Hematopoietic multipotent progenitor cell (in vitro differentiated cells): ENCODE measurements around the gene PPP1R12A. TPM values are rescaled to one million over a fixed set of nuclear protein-coding genes. Genes with fewer than 3 reads are reported as not detected.
A peak's percentile ranks its signal among the peaks of the same experiment; 100 is the strongest.

Experiments
- DNase-seq, 3 donors: peaks; one replicate each; pipeline ENCODE4 v3.0.0-alpha.2; 2011 to 2015; ENCODE audit warnings: low read depth in 2 of 3, low spot score in 2 of 3
- small RNA-seq: library from RNA; depleted of rRNA; stranded (forward); fragments of <200 nt; gene quantifications from one replicate; pipeline ENCODE3, GENCODE V24; 2012
- total RNA-seq: library from RNA; depleted of rRNA; stranded (reverse); fragments of >200 nt; gene quantifications from one replicate; pipeline ENCODE4 v1.2.3, GENCODE V29; 2012

Gene PPP1R12A
- total RNA-seq, 1 donor: 36.4 TPM

DNA sequence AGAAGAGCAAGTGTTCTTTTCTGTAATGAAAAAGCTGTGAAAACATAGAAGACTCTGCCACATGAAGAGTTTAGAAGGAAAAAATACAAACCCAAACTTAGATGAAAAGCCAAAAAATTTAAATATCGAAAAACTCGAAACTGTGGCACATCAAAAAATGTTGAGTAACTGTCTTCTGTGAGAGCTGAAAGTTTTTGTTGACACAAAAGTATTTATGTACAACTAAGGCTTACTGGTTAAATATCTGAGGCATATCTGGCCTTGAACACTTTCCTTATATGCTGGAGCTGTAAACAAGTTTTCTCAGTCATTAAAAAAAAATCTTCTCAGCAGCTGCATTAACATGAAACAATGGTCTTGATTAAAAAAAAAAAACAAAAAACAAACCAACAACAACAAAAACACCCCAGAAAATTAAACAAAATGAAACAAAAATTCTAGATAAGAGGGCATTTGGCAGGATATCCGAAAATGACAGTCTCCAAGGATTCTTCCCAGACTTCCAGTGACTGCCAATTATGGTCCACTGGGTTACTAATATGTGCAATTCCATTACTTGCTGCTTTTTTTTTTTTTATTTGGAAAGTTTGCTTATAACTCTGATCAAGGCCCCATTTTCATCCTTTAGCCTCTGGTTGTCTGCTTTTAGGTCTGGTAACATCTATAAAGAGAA lies 159.4 kb downstream of the PPP1R12A start:
- no peak for DNase-seq

DNA sequence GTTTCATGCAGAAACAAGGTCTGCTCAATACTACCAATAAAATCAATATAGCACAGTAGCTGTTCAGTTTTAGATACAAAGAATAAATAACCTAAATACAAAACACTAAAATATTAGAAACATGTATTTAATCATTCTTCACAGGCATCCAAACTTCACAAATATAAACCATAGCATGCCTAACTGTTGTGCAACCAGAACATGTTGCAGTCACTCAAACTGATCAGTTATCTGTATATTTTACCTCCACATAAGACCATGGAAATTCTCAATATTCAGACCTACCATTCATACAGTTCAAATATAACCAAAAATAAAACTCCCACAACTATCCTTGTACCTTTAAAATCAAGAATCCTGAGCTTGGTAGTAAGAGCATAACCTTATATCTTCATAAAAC lies 161.0 kb downstream of the PPP1R12A start:
- no peak for DNase-seq

DNA sequence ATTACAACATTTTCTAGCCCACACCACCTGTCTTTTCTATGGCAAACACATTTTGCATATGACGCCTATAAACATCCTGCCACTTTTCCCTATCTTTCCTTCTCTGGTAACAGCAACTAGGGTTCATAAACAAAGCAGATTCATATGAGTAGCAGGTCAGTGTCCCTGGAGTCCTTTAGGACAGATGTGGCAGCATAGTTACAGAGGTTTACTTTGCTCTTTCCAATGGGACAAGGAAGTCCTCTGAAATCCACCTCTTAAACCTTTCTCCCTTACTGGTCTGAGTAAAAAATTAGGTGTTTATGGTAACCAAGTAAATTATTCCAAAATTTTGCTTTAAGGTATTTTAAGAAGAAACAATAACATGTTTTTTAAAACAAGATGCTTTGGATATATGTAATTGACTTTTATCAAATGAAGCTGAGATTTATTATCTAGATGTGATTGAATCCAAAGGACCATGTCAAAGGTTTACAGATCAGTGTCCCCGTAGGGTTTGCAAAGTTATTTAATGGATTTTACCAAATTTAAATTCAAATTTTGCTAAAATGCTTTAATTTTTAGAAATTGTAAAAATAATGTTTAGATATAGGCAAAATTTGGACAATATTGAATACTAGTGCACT lies 164.9 kb downstream of the PPP1R12A start:
- DNase-seq: no peak

DNA sequence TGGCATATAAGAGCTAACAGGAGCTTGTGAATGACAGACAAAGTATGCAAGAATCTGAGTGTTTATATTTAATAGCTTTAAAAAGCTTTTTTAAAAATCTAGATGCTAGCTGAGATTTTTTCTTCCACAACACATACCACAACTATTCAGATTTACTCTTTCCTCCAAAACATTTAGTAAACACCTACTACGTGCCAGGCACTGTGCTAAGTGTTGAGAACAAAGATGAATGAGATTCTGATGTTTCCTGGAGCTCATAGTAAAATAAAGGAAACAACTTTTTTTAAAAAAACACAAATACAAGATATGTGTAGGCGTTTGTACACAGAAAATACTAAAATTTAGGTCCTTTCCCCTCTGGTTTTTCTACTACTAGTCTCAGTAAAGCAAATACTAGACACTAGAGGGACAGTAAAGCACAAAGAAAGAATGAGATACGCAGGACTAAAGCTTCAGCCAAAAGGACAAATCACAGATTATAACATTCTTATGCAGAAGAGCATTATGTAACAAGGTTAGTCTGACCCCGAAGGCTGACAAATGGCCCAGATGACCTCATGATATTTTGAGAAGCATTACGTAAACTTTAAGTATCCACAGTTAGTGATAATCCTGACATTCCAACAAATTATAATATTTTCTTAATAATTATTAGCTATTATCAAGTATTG lies 165.6 kb downstream of the PPP1R12A start:
- DNase-seq: no peak

DNA sequence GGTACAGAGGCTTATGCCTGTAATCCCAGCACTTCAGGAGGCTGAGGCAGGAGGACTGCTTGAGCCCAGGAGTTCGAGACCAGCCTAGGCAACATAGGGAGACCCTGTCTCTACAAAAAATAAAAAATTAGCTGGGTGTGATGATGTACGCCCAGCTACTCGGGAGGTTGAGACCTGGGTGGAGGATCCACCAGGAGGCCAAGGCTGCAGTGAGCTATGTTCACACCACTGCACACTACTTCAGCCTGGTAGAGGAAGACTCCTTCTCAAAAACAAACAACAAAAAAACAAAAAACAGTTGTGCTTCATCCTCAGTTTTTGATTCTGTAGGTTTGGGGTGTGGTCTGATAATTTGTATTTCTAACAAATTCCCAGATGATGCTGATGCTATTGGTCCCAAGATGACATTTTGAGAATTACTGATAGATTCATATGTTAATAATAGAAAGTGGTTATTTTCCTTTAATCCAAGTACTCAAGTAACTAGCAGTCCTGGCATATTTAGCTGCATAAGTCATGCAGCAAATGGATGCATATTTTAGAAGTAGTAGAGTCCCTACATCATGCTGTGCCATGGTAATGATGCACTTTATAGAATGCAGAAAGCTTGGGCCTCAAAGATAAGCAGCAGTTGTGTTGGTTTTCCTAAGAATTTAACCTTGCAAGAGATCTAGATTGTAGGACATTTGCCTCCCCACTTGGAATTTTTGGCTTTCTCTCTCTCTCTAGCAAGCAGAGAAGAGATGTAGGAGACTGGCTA lies 168.0 kb downstream of the PPP1R12A start:
- DNase-seq: no peak

DNA sequence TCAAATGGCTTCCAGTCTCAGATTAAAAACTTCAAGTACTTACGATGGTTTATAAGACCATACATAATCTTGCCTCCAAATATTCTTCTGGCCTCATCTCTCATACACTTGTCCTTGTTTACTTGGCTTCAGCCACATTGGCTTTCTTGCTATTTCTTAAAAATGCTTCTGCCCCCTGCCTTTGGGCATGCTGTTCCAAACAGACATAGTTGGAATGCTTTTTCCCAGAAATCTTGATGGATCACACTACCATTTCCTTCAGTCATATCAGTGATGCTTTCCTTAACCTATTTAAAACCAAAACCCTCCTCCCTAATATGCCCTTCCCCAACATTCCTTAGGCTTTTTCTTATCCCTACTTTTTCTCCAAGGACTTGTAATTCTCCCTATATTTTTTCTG lies 169.7 kb downstream of the PPP1R12A start:
- DNase-seq: no peak

DNA sequence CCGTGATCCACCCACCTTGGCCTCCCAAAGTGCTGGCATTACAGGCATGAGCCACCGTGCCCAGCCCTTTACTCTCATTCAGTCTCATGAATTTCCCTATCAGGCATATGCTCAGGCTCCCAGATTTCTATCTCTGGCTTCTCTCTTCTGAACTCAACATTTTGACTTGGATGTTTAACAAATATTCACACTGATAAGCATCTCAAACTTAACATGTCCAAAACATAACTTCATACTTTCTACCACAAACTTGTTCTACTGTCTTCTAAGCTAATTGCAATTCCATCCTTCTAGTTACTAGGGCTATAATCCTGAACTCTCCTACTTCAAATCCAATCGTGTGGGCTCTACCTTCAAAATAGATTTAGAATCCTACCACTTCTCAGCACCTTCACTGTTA lies 170.3 kb downstream of the PPP1R12A start:
- no peak for DNase-seq

DNA sequence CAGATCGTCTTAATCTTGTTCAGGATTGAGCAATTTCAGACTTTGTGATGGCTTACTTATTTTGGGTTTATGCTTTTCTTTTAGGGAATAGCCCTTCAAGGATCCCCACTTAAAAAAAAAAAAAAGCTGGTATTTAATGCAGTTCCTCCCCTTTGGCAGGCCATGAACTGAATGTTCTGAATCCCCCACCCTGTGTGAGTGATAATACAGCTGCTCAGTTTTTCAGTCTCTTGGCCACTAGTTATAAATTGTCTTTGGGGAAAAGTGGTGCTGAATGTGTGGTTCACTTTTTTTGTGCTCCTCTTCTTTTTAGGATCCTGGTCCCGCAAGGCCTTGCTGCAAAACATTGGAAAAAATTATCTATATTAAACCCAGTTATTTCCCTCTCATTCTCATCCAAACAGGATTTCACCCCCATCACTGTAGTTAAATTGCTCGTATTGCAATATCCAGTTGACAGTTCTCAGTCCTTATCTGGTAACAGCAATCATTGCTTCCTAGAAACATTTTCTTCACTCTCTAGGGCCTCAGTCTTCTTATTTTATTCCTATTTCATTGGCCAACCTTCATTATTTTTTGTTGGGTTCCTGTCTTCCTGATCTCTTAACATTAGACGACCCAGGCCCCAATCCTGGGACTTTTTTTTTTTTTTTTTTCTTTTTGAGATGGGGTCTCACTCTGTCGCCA lies 171.0 kb downstream of the PPP1R12A start:
- no peak for DNase-seq

DNA sequence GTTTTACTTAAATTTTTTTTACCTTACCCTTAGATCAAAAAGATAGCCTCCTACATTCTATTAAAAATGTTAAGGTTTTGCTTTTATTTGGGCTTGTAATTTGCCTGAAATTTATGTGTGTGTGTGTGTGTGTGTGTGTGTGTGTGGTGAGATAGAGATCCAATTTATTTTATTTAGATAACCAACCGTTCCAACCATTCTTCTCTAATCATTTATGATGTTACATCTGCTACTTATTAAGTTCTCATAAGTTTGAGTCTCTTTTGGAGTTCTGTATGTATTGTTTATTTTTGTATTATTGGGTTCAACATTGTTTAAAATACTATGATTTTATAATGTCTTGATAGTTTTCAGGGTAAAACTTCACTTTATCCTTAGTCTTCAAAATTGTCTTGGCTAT lies 173.6 kb downstream of the PPP1R12A start:
- DNase-seq: no peak

DNA sequence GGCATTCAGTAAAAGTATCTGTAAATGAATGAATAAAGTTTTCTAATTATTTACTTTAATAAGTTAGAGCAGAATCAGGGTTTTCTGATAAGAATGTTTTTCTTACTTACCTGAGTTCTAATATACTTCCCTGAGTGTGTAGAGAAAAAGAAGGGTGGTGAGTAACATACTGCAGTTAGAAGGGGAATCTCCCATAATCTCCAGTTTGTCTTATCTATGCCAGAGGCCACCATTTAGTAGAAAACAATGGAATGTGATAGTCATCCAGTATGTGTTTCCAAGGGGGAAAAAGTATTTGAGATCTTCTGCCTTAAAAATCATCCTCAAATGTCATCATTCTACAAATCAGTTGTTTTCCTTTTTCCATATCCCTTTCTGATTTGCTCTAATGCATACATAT lies 187.6 kb downstream of the PPP1R12A start:
- no peak for DNase-seq

DNA sequence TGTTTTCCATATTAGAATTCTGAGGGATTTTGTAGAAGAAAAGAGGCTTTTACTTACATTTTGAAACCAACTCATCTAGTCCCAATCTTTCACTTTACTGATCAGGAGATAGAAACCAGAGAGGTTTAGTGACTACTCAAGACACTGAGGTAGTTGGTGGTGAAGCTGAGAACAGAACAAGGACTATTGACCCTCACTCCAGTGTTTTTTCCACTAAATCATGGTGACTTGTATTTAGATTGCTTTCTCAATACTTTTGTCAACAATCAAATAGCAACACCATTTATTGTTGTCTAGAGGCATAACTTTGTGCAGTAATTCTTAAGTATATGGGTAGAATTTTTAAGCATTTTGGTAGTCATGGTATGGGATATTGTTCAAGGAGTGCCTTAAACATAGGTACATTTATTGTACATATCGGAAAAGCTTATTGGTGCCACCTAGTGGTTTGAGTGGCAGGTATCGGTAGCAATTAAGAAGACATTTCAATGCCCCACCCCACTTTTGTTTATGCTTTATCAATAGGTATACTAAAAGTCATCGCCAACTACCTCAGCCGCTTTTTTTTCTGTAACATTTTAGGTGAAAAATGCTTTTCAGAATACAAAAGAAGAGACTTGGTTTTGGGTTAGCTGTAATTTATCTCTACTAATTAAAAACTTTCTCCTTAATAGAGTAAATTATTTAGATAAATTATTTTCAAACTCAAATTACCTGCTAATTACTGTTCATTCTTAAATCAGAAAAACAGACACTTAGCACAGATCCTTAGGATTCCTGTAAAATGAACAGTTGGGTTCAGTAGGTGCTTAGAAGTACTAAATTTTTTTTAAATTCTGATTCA lies 196.8 kb downstream of the PPP1R12A start:
- peak; percentile 0 to 69 (median 50) for DNase-seq

DNA sequence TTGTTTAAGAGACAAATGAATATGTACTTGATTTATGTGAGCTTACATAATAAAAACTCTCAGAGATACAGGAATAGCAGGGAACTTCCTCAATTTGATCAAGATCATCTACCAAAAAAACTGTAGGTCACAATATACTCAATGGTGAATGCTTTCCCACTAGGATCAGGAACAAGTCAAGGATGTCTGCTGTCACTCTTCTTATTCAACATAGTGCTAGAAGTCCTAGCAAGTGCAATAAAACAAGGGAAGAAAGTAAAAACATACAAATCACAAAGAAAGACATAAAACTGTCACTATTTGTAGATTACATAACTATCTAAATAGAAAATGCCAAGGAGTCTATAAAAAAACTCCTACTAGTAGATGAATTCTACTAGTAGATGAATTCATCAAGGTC lies 202.3 kb downstream of the PPP1R12A start:
- DNase-seq: peak in 1 of 3 donors; percentile 6

DNA sequence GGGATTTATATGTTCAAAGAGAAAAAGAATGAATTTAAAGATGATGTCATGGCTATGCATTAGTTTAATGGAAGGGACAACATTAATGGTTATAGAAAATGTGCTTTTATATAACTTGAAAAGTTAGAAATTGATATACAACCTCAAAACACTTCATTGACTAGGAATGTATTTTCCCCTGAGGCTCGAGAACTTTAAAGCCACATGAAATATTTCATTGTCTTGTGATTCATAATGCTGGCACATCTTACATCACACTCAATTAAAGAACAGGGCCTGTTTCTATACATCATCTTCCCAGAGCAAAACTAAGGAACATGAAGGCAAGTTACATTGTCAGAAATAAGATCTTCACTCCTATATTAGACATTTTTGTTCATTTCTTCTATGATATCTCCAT lies 208.9 kb downstream of the PPP1R12A start:
- DNase-seq: no peak

Small RNA genes lying within 50 kb of the gene (small RNA-seq; reads per million reads assigned to genes)
- gene RNA5SP363: not detected

Other genes starting within 250 kb of the PPP1R12A start
- gene PAWR, start 244.1 kb downstream of the PPP1R12A start, total RNA-seq: 40.9 TPM
- gene OTOGL, start 164.4 kb upstream of the PPP1R12A start, total RNA-seq: under 0.01 TPM